IMR-90 (cell line): ENCODE results near the gene GRID1.

Experiments used
- BHLHE40 ChIP-seq: fragments of 150-350 bp; IDR thresholded peaks from 2 replicates; pipeline ENCODE4 v1.6.1; 2016; ENCODE audit warnings: mild to moderate bottlenecking, low read depth, low read length
- CEBPB ChIP-seq: IDR thresholded peaks from 2 replicates; pipeline ENCODE4 v1.6.1; 2012; ENCODE audit warnings: low read depth, low read length, improper control_type of control experiment
- CTCF ChIP-seq: conservative IDR thresholded peaks from 2 replicates; pipeline ENCODE4 v1.5.1; 2012; ENCODE audit warnings: mild to moderate bottlenecking, low read depth, low read length, improper control_type of control experiment
- FOS ChIP-seq: fragments of 150-350 bp; IDR thresholded peaks from 2 replicates; pipeline ENCODE4 v1.6.1; 2016; ENCODE audit warnings: low read depth, low read length
- MXI1 ChIP-seq: IDR thresholded peaks from 2 replicates; pipeline ENCODE4 v1.6.1; 2012; ENCODE audit warnings: low read depth, mild to moderate bottlenecking, low read length, moderate library complexity, borderline replicate concordance
- POLR2A ChIP-seq: IDR thresholded peaks from 2 replicates; pipeline ENCODE4 v1.6.1; 2012; ENCODE audit warnings: mild to moderate bottlenecking, low read depth, low read length
- RCOR1 ChIP-seq: IDR thresholded peaks from 2 replicates; pipeline ENCODE4 v1.6.1; 2012; ENCODE audit warnings: mild to moderate bottlenecking, low read length, improper control_type of control experiment; ENCODE audit not compliant: insufficient replicate concordance
- RFX5 ChIP-seq: IDR thresholded peaks from 2 replicates; pipeline ENCODE4 v1.8.0; 2012; ENCODE audit warnings: low read depth, mild to moderate bottlenecking, low read length, moderate library complexity
- SMC3 ChIP-seq: fragments of 150-350 bp; IDR thresholded peaks from 2 replicates; pipeline ENCODE4 v1.6.1; 2016; ENCODE audit warnings: low read depth, mild to moderate bottlenecking, antibody characterized with exemption, low read length, moderate library complexity

GRCh38 chr10:86311906-86312305 lies 54.7 kb downstream of the GRID1 start:
- TF ChIP-seq CTCF = no peak
- TF ChIP-seq FOS = no peak
- no peak for TF ChIP-seq POLR2A
- TF ChIP-seq RCOR1 = no peak
- no peak for TF ChIP-seq MXI1
- TF ChIP-seq RFX5 = no peak
- no peak for TF ChIP-seq CEBPB
- no peak for TF ChIP-seq BHLHE40
- no peak for TF ChIP-seq SMC3
